ENCODE measurements around the gene PTCD3.

PTCD3 gene

DNA sequence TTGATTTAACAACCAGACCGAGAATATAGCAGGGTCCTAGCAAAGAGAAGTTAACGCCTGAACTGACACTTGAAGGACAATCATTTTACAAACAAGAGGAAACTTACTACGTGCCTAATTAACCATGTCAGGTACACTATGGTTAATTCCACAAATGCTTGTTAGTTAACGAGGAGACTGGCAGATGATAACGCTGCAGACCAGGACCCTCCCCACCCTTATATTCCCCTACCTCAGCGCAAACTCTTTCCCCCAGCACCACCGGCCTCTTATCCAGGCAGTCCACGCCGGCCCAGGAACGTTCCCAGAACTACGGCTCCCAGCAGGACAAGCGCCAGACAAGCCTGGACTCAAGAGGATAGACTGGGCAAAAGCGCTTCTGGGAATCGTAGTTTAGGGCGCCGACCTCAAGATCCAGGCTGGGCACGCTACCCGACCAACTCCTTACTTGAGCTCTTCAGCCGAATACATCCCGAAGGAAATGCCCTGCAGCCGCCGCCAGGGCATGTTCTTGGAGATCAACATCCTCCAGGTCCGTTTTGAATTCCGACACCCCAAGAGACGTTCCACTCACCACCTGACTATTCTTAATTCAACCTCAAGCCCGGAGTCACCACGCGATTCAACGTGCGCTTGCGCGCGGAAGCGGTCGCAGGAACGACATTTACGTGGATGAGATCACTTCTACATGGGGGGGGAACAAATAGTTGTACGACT lies 625 bp upstream of the PTCD3 start, which contains the start of gene POLR1A:
Gene POLR1A, minus strand, starts transcription at position 635 of the 717 bp plus-strand sequence. Its CDS starts 110 bp downstream, at position 525.
- Histone ChIP-seq H3K9ac (ENCODE audit: low read depth, low read length) (peak within 1 kb of the TSS; percentile 99), H3K4me1 (ENCODE audit: insufficient read depth, low read length) (peaks cover 9% of the 10 kb centered on the region; the same call in 1 of the 2 replicates), H3K36me3 (ENCODE audit: insufficient read depth, low read length) (peaks cover 11% of the 10 kb centered on the region; the same call in 1 of the 2 replicates), H3K9me3 (ENCODE audit: control insufficient read depth, insufficient read depth, low read length) (no peaks in the 10 kb centered on the region)

DNA sequence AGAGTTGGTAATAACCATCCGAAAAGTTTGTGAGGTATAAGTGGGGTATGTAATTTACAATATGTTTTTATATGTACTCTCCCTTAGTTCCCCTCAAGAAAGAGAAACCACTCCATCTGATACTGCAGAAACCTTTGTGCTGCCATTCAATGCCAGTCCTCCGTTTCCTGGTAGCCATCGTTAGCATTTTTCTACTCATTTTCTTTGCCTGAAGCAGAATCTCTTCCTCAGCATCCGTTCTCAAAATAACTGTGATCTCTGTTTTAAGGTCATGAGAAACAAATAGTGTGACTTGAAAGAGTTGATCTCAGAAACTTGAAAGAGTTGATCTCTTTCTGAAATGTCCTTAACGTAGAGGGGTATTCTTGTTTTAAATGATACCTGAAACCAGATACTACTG lies 996 bp downstream of the PTCD3 start:
- H3K36me3 ChIP-seq (ENCODE audit: insufficient read depth, low read length): peaks cover 22% of the 10 kb centered on the region; the same call in 1 of the 2 replicates
- H3K9ac ChIP-seq (ENCODE audit: low read depth, low read length): peak overlapping the region; percentile 99
- no peaks in the 10 kb centered on the region for H3K9me3 ChIP-seq (ENCODE audit: control insufficient read depth, insufficient read depth, low read length)
- H3K4me1 ChIP-seq (ENCODE audit: insufficient read depth, low read length): peaks cover 9% of the 10 kb centered on the region; the same call in 1 of the 2 replicates

DNA sequence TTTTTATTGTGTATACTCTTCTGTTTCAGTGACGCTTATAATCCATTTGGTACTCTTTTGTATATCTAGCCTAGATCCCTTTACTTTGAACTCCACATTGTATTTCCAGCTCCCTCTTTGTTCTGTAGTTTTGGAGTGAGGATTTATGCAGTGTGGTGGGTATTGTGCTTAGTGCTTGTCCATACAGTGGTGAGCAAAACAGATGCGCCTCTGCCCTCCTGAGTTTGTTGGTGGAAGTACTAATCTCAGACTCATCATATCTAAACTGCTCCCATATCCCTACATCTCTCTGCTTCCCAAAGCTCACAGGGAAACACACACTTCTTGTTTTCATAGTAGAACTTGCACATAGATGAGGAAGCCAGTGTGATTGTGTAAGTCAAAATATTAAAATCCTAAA lies 12.1 kb downstream of the PTCD3 start:
- Histone ChIP-seq H3K36me3 (ENCODE audit: insufficient read depth, low read length) (peaks cover 60% of the 10 kb centered on the region), H3K4me1 (ENCODE audit: insufficient read depth, low read length) (peaks cover 21% of the 10 kb centered on the region), H3K9ac (ENCODE audit: low read depth, low read length) (no peak overlapping the region), H3K9me3 (ENCODE audit: control insufficient read depth, insufficient read depth, low read length) (no peaks in the 10 kb centered on the region)

DNA sequence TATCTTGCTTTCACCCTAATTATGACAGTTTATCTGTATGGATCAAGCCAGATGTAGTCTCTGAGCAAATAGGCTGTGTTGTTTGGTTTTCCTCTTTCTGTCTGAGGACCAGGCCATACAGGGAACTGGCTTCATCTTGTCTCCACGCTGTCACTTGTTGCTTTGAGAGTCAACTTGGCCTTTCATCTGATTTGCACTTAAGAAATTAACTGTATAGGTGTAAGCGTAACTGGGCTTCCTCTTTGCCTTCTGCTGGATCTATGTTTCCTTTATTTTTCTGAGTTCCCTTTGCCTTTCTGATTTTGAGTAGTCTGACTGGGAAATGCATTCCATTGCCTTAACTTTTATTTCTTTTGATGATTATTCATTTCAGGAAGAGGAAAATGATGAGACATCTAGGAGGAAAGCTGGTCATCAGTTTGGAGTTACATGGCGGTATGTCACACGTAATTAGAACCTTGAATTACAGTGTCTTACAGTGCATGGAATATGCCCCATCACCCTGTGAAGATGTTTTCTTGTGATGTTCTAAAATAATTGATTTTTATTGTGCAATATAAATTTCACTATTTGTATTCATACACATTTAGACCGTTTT lies 17.4 kb downstream of the PTCD3 start:
- no peak overlapping the region for H3K9ac ChIP-seq (ENCODE audit: low read depth, low read length)
- no peaks in the 10 kb centered on the region for H3K9me3 ChIP-seq (ENCODE audit: control insufficient read depth, insufficient read depth, low read length)
- H3K36me3 ChIP-seq (ENCODE audit: insufficient read depth, low read length): peaks cover 64% of the 10 kb centered on the region
- H3K4me1 ChIP-seq (ENCODE audit: insufficient read depth, low read length): no peaks in the 10 kb centered on the region

DNA sequence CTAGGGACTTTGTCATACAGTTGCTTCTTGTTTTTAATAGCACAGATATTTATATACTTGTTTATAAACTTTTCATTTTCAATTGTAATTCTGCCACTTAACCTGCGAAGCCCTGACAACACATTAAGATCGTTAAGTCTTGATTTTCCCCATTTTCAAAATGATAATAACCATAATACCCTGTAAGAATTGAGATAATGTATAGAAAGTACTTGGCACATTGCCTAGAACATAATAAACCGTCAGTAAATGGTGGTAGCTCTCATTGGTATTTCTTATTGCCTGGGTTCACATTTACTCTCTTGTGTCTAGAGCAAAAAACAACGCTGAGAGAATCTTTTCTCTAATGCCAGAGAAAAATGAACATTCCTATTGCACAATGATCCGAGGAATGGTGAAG lies 18.6 kb downstream of the PTCD3 start:
- peaks cover 65% of the 10 kb centered on the region for H3K36me3 ChIP-seq (ENCODE audit: insufficient read depth, low read length)
- H3K9ac ChIP-seq (ENCODE audit: low read depth, low read length): no peak overlapping the region
- H3K9me3 ChIP-seq (ENCODE audit: control insufficient read depth, insufficient read depth, low read length): no peaks in the 10 kb centered on the region
- H3K4me1 ChIP-seq (ENCODE audit: insufficient read depth, low read length): no peaks in the 10 kb centered on the region

DNA sequence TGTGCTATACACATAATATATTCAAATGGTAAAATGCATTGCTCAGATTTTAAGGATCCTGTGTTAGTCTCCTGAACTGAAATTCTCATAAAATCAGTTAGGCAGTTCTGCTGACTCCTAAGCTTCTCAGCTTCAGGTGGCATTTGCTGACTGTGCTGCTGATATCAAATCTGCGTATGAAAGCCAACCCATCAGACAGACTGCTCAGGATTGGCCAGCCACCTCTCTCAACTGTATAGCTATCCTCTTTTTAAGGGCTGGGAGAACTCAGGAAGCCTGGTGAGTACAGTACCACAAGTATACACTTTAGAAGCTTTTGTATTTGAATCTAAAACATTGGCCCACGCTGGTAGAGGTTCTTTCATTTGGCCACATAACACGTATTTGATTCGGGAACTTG lies 28.7 kb downstream of the PTCD3 start:
- peaks cover 79% of the 10 kb centered on the region for H3K36me3 ChIP-seq (ENCODE audit: insufficient read depth, low read length)
- no peaks in the 10 kb centered on the region for H3K9me3 ChIP-seq (ENCODE audit: control insufficient read depth, insufficient read depth, low read length)
- H3K9ac ChIP-seq (ENCODE audit: low read depth, low read length): no peak overlapping the region
- H3K4me1 ChIP-seq (ENCODE audit: insufficient read depth, low read length): 0 out of 2 replicates have a peak, but pooled peaks cover 3% of the 10 kb centered on the region

DNA sequence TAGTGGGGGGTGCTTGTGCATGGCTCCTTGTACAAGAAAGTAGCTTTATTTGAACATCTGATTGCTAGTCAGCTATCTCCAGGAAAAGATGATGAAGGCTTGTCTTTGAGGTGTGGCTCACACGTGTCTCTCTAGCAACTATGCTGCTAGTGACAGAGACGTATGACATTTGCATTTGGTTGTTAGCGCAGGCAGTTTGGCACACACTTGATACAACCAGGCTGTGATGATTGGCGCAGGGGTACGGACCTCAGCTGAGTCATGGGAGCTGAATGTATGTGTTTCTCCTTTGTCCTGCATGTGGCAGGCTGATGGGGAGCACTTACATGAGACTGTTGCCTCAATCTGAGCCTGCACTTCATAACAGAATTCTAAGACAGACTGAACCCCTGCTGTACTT lies 29.6 kb downstream of the PTCD3 start:
- H3K36me3 ChIP-seq (ENCODE audit: insufficient read depth, low read length): peaks cover 70% of the 10 kb centered on the region
- H3K9me3 ChIP-seq (ENCODE audit: control insufficient read depth, insufficient read depth, low read length): no peaks in the 10 kb centered on the region

DNA sequence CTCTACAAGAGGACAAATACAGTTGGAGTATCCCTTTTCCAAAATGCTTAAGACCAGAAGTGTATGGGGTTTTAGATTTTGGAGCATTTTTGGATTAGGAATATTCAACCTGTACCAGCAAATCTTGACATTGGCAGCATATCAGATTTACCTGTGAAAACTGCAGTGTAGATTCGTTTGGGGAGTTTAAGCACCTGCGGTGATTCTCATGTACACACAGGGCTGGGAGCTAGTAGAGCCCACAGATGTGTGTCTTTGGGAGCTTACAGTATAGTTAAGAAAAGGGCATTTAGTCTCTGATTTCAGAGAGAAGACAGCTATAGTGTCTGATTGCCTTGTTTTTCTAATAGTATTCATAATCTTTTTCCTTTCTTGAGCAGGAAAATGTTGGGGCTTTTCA lies 30.1 kb downstream of the PTCD3 start:
- Histone ChIP-seq H3K4me1 (ENCODE audit: insufficient read depth, low read length) (0 out of 2 replicates have a peak, but pooled peaks cover 3% of the 10 kb centered on the region), H3K9me3 (ENCODE audit: control insufficient read depth, insufficient read depth, low read length) (no peaks in the 10 kb centered on the region), H3K36me3 (ENCODE audit: insufficient read depth, low read length) (peaks cover 66% of the 10 kb centered on the region), H3K9ac (ENCODE audit: low read depth, low read length) (no peak overlapping the region)

More for the DNA sequence above, 29.6 kb downstream of the PTCD3 start:
- no peak overlapping the region for H3K9ac ChIP-seq (ENCODE audit: low read depth, low read length)
- H3K4me1 ChIP-seq (ENCODE audit: insufficient read depth, low read length): 0 out of 2 replicates have a peak, but pooled peaks cover 3% of the 10 kb centered on the region

DNA sequence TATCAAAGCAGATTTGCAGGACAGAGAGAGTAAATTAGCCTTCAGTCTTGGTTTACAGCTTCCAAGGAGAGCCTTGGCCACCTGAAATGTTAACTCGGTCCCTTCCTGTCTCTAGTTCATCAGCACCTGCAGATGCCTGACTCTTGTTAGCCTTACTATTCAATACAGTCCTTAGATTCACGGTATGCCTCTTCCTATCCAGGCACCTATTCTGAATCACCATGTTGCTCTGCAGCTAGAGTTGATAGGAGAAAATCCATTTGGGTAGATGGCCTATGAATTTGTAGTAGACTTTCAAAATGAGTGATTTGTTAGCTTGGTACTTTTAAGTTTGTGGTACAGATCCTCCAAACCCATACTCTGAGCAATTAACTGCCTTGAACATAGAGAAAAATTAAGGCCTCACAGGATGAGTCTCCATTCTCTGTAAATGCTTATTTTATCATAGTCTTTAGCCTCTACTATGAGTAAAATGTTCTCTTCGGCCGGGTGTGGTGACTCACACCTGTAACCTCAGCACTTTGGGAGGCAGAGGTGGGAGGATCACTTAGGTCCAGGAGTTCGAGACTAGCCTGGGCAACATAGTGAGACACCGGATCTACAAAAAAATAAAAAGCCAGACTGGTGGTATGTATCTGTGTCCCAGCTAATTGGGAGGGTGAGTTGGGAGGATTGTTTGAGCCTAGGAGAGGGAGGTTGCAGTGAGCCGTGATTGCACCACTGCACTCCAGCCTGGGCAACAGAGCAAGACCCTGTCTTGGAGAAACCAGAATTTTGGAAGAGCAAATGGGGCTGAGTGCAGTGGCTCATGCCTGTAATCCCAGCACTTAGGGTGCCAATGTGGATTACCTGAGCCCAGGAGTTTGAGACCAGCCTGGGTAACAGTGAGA lies 32.9 kb downstream of the PTCD3 start:
- no peak overlapping the region for H3K9ac ChIP-seq (ENCODE audit: low read depth, low read length)
- no peaks in the 10 kb centered on the region for H3K9me3 ChIP-seq (ENCODE audit: control insufficient read depth, insufficient read depth, low read length)
- H3K4me1 ChIP-seq (ENCODE audit: insufficient read depth, low read length): no peaks in the 10 kb centered on the region
- H3K36me3 ChIP-seq (ENCODE audit: insufficient read depth, low read length): peaks cover 48% of the 10 kb centered on the region

DNA sequence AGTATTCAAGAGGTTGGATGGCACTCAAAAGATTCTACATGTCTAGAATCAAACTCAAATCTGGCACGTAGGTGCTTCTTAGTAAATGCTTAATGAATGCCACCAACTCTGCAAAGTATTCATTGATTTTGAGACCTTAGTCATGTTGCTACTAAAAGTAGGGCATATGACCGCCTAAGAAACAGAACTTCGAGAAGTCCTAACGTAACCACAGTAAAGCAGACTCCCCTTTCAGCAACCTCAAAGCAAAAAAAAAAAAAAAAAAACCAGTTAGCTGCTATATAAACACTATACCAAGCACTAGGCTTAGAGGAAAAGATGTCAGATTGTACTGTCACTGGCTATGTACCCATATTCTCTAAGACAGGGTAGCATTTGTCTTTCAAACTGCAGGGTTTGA lies 33.9 kb downstream of the PTCD3 start:
- H3K36me3 ChIP-seq (ENCODE audit: insufficient read depth, low read length): peaks cover 43% of the 10 kb centered on the region
- H3K9me3 ChIP-seq (ENCODE audit: control insufficient read depth, insufficient read depth, low read length): no peaks in the 10 kb centered on the region
- H3K4me1 ChIP-seq (ENCODE audit: insufficient read depth, low read length): no peaks in the 10 kb centered on the region
- H3K9ac ChIP-seq (ENCODE audit: low read depth, low read length): no peak overlapping the region

DNA sequence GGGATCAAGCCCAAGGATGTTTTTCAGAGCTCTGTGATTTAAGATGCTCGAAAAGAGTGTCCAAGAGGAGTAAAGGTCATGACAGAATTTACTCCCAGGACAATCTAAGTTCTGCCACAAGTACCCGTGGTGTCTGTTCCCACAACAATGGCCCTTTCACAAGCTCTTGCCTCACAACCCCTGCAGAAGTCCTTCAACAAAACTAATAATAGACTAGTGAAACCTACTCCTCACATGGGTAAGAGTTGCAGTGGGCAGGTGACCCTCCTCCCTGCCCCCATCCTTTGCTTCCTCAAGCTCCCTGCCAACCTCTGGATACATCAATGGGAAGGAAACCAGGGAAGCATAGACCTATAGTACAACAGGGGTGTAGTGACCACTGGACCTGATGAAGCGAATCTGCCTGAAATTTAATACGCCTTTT lies 34.9 kb downstream of the PTCD3 start:
- Histone ChIP-seq H3K9me3 (ENCODE audit: control insufficient read depth, insufficient read depth, low read length) (no peaks in the 10 kb centered on the region), H3K9ac (ENCODE audit: low read depth, low read length) (no peak overlapping the region), H3K4me1 (ENCODE audit: insufficient read depth, low read length) (no peaks in the 10 kb centered on the region), H3K36me3 (ENCODE audit: insufficient read depth, low read length) (peaks cover 36% of the 10 kb centered on the region)

DNA sequence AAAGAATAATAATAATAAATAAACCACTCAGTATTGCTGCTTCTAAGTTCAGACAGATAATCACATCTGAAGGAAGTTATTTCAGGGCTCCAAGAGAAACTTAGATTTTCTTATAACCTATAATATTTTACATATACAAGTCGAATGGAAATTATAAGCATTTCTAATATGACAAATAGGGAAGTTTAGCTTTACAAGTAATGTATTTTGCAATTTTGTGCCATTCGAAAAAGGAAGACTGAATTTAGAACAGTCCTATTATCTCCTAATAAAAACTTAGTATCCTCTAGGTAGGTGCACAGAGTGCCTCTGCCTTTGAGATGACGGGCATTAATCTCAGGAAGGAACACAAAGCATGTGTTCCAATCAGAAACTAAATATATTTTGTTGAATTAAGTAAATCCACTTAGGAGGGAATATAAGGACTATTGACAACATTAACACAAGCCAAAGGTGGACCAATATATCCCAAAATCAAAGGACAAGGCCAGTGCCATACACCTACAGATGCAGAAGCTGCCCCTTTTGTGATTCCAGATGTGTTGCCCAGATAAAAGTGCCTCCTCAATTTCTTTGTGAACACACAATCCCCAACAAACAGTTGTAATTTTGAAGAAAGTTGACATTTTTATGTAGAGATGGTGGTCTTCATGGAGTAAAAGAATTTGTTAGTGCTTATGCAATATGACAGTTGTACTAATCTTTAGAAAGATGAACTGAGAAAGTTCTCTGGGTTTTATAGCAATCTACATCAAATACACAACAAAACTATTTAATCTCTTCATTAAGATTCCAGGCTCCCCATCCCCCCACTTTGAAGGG lies 36.6 kb downstream of the PTCD3 start:
- Histone ChIP-seq H3K9ac (ENCODE audit: low read depth, low read length) (no peak overlapping the region), H3K9me3 (ENCODE audit: control insufficient read depth, insufficient read depth, low read length) (no peaks in the 10 kb centered on the region), H3K36me3 (ENCODE audit: insufficient read depth, low read length) (peaks cover 28% of the 10 kb centered on the region), H3K4me1 (ENCODE audit: insufficient read depth, low read length) (no peaks in the 10 kb centered on the region)

DNA sequence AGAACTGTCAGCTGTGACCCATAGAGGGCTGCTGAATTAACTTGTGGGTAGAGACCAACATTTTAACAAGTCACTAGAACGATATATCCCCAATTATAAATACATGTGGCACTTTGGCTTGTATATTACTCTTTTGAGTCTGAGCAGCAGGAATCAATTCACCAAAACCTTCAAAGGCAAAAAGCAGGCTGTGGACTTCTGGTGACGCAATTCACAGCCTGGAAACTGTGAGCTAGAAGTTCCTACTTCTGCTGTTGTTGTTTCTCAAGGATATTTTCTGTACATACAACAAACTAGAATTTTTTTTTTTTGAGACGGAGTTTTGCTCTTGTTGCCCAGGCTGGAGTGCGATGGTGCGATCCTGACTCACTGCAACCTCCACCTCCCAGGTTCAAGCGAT lies 37.3 kb downstream of the PTCD3 start:
- Histone ChIP-seq H3K9ac (ENCODE audit: low read depth, low read length) (no peak overlapping the region), H3K9me3 (ENCODE audit: control insufficient read depth, insufficient read depth, low read length) (no peaks in the 10 kb centered on the region), H3K36me3 (ENCODE audit: insufficient read depth, low read length) (peaks cover 26% of the 10 kb centered on the region; the same call in 1 of the 2 replicates), H3K4me1 (ENCODE audit: insufficient read depth, low read length) (no peaks in the 10 kb centered on the region)
